GM19452 (cell line): Measurements from ENCODE around the gene FNTB.
"Not testable (repeated sequence)": the region's sequence is repeated elsewhere in the genome, so short reads cannot be mapped to it uniquely, and the experiment has no call there.

Experiments used
- ATAC-seq: cut with Tn5 transposase; IDR thresholded peaks from one replicate; pipeline ENCODE4 v1.9.1; 2021; ENCODE audit not compliant: unreplicated experiment

The FNTB gene

DNA sequence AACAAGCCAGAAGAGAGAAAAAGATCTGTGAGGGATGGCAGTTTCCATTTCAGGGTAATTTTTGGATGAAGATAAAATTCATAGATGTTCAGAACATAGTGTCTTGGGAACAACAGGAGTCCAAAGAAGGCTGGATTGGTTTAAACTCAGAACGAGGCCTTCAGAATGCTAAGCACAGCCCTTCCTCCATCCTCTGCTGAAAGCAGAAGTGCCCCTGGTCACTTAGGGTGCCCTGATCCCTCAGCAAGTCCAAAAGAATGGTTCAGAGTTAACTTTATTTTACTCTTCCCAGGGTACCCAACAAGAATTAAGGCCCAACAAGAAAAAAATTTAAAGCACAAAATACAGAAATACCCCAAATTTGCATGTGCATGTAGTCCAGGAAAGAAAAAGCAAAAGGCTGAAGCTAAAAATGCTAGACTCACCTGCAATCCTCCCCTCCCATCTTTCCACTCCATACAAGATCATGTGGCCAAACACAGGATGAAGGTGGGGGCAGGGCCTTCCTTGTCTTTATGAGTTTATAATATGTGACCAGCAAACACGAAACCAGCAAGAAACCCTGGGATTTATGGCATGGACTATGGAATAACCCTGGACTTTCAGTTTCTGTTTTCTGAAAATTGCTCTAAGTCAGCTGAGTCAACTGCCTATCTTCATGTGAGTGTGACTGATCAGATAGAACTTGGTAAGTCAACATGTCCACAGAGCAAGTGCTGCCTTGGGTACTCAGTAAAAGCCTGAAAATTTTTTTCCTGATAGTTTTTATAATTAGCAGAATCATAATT lies 94.5 kb downstream of the FNTB start:
- ATAC-seq: no peak

DNA sequence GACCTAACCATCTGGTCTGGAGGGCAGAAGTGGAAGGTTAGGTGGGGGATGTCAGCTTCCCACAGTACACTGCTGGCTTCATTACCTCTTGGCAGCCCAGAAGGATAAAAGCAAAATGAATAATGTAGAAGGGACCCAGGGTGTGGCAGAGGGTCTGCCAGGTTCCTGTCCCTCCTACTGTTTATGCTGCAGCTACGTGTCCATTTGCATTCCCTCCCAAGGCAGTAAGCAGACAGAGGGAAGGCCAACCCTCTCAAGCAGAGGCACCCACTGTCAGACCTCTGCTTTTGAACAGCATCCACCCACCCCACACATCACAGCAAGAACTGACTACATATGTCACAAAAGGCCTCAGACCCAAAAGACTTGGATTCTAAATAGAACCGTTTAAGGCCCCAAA lies 96.2 kb downstream of the FNTB start:
- ATAC-seq: no peak

DNA sequence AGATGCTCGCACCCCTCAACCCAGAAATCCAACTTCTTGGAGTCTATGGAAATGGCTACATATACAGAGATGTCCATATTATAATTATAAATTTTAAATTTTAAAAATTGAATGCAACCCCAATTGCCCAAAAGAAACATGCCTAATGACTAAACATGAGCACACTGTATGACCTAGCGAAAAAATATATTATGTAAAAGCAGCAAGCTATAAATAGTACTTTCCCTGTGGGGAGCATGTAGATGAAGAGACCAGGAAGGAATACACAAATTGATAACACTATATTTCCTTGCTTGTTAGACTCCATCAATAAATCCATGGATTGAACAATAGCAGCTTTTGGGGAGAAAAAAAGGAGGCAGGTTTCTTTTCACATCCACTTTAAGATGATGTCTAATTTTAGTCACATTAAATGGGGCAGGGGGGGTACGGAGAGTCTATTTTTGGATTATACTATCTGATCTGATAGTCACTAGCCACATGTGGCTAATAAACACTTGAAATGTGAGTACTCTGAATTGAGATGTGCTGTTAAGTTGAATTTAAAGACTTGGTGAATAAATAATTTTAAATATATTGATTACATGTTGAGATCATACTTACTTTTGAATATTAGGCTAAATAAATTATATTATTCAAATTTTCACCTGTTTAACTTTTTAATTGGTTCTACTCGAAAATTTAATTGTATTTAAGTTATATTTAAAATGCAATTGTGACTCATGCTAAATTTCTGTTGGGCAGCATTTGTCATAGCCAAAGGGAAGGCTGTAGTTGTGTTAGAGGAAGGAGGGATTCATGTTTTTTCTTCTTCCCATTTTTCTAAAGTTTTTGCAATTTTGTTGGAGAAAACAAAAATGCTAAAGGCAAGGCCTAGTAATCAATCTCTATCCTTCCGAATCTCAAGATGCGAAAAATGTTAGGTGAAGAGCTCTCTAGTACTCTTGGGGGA lies 98.1 kb downstream of the FNTB start:
- no peak for ATAC-seq

DNA sequence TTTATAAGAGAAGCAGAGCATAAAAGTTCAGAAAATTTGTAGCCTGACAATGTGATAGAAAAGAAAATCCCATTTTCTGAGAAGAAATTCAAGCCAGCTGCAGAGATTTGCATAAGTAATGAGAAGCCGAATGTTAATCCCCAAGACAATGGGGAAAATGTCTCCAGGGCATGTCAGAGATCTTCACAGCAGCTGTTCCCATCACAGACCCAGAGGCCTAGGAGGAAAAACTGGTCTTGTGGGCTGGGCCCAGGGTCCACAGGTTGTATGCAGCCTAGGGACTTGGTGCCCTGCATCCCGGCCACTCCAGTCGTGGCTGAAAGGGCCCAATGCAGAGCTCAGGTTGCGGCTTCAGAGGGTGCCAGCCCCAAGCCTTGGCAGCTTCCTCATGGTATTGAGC lies 100.0 kb downstream of the FNTB start:
- not testable (repeated sequence) for ATAC-seq

DNA sequence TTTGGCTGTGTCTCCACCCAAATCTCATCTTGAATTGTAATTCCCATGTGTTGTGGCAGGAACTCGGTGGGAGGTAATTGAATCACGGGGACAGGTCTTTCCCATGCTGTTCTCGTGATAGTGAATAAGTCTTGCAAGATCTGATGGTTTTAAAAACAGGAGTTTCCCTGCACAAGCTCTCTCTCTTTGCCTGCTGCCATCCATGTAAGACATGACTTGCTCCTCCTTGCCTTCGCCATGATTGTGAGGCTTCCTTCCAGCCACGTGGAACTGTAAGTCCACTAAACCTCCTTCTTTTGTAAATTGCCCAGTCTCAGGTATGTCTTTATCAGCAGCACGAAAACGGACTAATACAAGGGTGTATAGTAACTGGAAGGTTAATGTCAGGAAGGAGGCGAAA lies 101.1 kb downstream of the FNTB start:
- not testable (repeated sequence) for ATAC-seq

DNA sequence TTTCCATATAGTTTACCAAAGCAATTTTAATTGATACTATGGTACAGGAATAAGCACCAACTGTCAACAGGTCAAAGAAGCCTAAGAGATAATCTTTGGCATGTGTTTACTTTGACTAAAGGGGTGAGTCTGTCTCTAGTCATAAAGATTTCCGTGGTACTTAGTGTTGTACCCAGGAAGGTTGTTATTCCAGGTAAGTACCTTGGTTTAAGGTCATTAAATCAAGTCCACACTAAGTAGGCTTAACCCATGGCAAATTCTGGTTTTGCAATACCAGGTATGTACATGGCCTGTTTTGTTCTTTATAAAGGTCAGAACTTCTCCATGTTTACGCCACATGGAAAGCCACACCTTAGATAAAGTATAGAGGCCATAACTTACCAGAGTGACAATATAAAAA lies 105.7 kb downstream of the FNTB start:
- ATAC-seq: no peak

DNA sequence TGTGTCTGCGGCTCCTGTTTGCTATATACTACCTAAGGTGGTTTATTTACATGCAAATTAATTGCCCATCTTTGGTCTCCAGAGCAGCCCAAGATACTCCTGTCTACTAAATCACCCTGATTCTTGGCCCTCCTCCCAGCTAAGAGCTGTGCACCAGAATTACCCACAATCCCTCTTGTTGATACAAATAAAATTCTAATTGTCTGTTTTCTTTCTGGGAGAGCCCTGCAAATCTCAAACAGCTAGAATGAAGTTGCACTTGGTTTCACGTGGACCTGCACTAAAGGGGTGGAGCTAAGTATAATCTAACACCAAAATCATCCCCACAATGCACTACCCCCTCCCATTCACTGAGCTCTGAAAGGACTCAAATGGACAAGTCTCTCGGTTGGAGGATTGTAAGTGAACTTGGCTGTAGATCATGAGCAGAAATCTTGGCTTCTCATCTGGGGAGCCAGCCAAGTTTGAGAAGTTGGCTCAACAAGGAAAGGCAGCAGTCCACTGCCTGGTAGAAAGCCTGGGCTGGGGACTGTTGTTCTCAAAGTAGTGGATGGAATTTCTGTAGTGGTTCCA lies 109.0 kb downstream of the FNTB start:
- ATAC-seq: no peak

DNA sequence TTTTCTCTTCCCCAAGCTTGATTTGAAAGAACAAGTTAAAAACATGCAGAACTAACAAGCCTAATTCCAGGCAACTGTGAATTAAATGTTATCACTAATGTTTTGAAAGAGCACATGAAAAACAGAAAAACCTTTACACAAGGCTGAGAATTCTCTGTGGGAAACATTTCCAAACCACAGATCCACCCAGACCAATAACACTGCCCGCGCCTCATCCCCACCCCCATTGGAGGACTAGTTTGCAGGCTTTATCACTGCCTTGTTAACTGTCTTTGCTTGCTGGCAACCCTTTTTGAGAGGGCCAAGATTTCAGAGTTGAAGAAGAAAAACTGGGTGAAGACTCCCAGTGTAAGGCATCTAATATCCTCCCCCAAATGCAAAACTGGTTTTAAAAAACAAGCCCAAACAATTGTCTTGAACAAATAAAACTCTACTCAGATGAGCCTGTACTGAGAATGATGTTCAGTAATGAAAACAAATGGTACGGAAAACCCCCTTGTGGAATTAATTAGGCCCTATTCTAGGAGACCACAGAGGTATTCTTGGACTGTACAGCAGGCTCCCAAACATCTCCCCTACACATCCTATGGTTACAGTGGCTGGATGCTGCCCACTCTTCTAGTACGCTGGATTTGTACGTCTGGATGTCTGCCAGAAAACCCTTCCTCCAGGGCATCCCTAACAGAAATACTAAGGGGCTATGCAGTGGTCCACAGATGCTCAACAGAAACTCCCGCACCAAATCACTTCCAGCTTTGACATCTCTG lies 109.8 kb downstream of the FNTB start:
- ATAC-seq: no peak

DNA sequence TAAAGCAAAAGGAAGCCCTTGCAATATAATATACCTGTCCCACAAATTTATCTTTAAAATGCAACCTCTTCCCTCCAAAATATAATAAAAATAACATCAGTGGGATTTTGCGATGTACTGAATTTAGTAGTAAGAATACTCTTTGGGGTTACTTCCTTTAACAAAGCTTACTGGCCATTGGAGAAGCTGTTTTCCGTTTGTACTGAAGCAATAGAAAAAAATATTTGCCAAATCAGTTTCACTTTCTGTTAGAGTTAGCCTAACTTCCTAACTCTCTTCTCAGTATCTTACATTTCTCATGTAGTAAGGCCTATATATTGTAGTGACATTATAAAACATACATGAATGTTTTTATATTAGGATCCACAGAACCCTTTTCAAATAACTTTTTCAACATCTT lies 111.9 kb downstream of the FNTB start:
- no peak for ATAC-seq

DNA sequence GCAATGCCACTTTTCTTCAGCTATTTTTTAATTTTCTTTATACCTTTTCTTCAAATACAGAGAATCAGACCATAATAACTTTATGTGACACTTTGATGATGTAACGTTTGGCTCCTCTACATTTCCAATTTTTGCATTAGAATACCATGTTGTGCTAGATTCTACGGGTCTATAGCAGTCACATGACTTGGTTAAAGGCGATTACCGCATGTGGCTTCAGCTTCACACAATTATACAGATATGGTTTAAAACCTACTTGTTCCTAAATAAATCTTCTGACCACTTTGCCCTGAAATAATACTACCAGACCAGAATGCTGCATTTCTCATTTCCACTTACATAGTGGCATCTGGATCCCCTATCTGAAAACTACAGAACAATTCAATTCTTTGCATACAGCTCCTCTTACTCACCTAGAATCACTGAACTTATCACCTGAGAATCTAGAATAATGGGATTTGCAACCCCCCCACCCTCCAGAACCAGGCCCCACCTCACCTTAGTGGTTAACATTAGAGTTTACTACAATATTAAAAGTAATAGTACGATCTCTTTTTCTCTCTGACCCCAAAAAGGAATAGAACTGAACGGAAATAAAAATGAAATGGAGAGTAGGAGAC lies 114.3 kb downstream of the FNTB start:
- ATAC-seq: no peak

DNA sequence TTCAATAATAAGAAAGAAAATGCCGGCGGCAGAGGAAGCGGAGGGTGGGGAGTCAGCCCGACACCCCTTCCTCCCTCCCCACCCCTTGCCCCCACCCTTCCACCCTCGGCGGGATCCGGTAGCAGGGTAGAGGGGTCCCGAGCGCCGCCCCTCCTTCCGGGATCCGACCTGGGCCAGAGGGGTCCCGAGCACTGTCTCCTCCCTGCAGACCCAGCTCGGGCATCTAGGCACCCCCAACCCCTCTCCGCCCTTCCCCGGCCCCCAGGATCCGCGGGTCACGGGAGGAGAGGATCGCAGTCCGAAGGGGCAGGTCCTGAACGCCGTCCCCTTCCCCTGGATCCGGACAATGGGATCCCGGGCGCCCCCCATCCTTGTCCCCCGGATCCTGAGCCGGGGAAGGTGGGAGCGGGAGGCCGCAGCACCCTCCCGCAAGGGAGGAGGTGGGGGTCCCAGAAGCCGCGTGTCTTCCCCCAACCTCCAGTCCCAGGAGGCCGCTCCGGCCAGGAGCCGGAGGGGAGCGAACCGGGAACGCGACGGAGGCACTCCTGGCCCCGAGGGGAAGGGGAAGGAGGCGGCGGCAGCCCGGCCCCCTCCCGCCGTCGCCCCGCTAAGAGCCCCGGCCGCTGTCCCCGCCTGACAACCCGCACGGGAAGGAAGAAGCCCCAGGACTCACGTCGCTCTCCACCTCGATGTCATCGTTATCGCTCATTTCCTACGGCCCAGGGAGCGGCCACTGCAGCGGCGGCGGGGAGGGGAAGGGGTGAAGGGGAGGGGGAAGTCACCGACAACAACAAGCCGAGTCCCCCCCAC lies 115.1 kb downstream of the FNTB start:
- peak; percentile 3 for ATAC-seq

DNA sequence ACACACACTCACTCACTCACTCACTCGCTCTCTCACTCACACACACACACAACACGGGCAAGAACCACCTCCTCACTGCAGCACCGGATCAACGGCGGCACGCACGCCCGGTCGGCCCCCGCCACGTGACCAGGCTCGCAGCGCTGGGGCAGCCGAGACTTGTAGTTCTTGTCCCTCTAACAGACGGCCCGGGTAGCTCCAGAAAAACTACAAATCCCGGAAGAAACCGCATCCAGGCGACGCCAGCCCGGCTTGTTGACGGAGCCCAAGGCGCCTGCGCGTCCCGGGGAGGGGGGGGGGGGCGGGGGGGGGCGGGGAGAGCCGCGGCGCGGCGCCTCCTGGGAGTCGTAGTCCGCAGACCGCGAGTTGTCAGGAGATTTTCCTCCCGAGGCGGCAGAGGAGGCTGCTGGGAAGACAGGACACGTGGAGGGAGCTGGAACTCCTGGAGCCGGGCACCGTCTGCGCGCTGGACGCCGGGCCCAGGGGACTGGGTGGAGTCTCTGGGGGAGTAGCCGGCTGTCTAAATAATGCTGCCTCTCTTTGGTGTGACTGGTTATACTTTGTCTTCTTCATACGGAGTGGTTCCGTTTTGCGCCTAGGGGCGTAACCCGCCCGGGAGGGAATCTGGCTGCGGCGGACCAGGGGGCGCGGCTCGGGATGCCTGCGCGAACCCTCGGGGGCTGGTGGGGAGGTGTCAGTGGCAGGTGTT lies 115.9 kb downstream of the FNTB start, which contains the start of gene MAX:
TSS of gene MAX (minus strand) at position 77 of the 709 bp plus-strand sequence. CDS start 178 bp downstream, outside the sequence.
- peak; percentile 82 for ATAC-seq

DNA sequence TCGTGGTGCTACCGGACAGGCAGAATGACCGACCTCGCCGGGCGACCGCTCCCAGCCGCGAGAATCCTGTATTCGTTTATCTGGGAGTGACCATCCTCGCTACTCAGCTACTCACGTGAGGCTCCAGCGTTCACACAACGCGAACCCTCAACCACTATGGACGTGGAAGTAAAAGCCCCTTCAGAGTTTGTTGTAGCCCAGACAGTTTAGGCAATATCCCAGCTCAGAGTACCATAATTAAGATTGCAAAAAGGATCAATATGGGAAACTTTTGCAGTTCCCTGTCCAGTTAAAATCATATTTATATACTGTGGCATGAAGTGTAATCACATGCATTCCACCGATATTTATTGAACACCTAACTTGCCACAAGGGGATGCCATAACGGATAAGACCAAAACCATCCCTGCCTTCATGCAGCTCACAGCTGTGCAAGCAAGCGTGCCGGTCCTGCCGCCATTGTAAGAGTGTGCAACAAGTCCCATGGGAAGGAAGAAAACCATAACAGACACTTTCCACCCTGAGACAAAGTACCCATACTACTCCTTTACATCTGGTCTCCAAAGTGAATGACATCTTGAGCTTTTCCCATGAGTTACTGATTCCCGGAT lies 116.6 kb downstream of the FNTB start:
- peak; percentile 6 for ATAC-seq

DNA sequence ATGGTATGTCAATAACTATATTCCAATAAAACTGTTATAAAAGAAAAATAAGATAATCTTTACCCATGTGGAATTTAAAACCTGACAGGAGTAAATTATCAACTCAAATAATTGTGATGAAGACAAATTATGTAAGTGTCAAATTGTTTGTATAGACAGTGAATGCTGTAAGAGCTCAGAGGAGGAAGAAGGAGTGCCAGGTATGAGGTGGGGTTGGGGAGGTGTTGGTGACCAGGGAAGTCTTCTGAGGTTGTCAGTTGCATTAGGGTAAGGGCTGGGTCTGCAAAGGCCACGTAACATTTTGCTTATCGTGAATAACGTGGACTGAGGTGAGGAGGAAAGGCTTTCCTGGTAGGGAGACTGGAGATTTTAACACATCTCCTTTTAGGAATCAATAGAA lies 118.1 kb downstream of the FNTB start:
- ATAC-seq: no peak

DNA sequence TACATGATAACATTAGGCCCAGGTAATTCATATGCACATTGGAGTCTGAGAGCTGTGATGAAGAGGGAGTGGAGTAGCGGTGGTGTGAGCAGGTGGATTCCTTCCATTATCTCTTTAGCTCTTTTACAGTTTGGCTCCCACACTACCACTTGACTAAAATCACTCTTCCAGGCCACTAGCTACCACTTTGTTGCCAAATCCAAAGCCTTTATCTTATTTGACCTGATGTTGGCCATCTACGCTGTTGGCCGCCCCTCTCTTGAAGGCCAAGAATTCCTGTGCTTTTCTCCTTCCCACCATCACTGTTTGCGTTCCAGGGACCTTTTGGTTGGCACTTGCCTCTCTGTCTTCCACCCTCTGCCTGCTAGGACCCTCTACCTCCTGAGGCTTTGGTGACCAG lies 119.6 kb downstream of the FNTB start:
- ATAC-seq: no peak

DNA sequence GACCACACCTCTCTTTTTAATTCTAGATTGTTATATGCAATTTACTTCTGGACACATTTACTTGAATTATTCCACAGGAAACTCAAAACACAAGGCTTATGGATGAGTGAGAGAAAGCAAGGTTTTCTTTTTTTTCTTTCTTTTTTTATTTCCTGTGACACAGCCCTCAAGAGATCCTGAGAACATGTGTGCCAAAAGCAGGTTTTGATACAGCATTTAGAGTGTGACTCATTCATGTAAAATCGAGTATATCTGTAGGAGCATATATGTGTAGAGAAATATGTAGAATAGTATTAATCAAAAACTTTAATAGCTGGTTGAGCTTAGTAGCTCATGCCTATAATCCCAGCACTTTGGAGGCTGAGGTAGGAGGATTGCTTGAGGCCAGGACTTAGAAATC lies 120.0 kb downstream of the FNTB start:
- no peak for ATAC-seq

DNA sequence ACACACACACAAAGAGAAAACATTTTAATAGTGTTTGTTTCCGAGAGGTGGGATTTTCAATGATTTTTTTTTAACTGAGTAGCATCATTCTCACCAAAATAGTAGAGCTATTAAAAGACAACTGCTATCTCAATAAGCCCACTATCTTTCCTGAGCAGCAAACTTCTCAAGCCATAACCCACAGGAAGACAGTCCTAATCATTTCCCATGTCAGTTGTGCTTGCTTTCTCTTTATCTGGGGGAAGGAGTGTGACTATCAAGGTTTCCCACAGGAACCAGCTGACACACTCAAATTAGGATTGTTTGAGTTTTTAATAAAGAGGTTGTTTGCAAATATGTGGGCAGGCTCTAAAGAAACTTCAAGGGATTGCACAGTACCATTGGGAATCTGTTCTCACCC lies 120.5 kb downstream of the FNTB start:
- no peak for ATAC-seq

DNA sequence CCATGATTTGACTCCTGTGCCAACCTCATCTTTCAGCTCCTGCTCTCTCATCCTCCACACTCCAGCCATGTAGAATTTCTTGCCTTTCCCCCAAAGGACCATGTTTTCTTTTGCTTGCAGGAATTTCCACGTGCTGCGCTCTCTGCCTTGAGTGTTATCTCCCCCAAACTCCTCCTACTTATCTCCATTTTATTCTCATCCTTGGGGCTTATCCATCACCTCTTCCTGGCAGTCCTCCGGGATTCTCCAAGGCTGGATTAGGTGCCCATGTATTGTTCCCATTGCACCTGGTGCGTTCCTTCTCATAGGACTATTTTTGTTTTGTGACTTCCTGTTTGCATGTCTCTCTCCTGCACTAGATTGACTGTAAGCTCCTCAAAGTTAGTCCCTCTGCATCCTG lies 122.7 kb downstream of the FNTB start:
- ATAC-seq: no peak

DNA sequence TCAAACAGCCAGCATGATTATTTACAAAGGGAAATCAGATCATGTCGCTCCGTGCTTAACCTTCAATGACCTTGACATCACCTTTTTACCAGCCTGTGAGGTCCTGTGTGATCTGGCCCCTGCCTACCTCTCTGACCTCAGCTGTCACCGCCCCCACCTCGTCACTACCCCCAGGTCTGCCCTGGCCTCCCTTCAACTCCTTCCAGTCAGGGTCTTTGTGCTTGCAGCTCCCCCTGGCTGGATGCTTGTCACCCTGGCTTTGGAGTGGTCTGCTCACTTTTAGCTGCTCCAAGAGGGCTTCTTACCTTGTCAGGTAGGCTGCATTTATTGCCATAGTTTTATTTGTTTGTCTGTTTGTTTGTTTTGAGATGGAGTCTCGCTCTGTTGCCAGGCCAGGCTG lies 123.8 kb downstream of the FNTB start:
- ATAC-seq: no peak
